IPS DF 6.9 (cell line): Measurements from ENCODE around the gene UNCX.
"Not testable (repeated sequence)": the region's sequence is repeated elsewhere in the genome, so short reads cannot be mapped to it uniquely, and the experiment has no call there.

Source experiments
- DNase-seq: peaks from one replicate; pipeline ENCODE4 v3.0.0-alpha.2; 2013; ENCODE audit warnings: low read depth, low spot score
- H3K27ac ChIP-seq: one replicate; pipeline ENCODE4 v1.5.1; 2013; ENCODE audit warnings: low read length, control low read depth
- H3K27me3 ChIP-seq: 2 replicates; pipeline ENCODE4 v1.6.1; 2013; ENCODE audit warnings: mild to moderate bottlenecking, low read length; ENCODE audit not compliant: control insufficient read depth, insufficient read depth
- H3K36me3 ChIP-seq: 2 replicates; pipeline ENCODE4 v1.6.1; 2013; ENCODE audit warnings: low read length; ENCODE audit not compliant: control insufficient read depth, insufficient read depth
- H3K4me1 ChIP-seq: 2 replicates; pipeline ENCODE4 v1.6.1; 2013; ENCODE audit warnings: low read length; ENCODE audit not compliant: control insufficient read depth, insufficient read depth
- H3K4me3 ChIP-seq: 2 replicates; pipeline ENCODE4 v1.5.1; 2013; ENCODE audit warnings: mild to moderate bottlenecking, low read length
- H3K9me3 ChIP-seq: 2 replicates; pipeline ENCODE4 v1.6.1; 2013; ENCODE audit warnings: low read length, inconsistent platforms; ENCODE audit not compliant: control insufficient read depth, insufficient read depth
- WGBS: extraction: QIAGEN DNeasy Blood & Tissue Kit; methylation state at CpG from one replicate; pipeline ENCODE4 v1.1.7; 2013; ENCODE audit warnings: mixed read lengths, missing lambda C conversion rate; ENCODE audit not compliant: insufficient read length, insufficient coverage; 5-methylcytosine and 5-hydroxymethylcytosine counted together

The UNCX gene

DNA sequence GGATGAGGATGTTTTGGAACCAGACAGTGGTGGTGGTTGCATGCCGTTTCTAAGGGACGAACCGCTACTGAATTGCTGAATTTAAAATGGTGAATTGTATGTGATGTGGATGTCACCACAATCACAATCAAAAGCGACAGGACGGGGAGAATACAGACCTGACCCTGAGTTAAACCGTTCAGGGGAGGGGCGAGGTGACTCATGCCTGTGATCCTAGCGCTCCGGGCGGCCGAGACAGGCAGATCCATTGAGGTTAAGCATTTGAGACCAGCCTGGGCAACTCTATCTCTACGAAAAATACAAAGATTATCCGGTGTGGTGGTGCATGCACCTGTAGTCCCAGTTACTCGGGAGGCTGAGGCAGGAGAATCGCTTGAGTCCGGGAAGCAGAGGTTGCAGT lies 46.4 kb downstream of the UNCX start:
- no CpG with 5 or more reads among the region's 16 CpGs for WGBS
- Histone ChIP-seq H3K27me3 (no peaks in the 10 kb centered on the region), H3K4me3 (no peak overlapping the region), H3K27ac (no peak overlapping the region), H3K9me3 (no peaks in the 10 kb centered on the region), H3K4me1 (no peaks in the 10 kb centered on the region), H3K36me3 (no peaks in the 10 kb centered on the region)
- no peak for DNase-seq

- not testable (repeated sequence) for DNase-seq, H3K36me3 ChIP-seq, H3K27ac ChIP-seq, H3K9me3 ChIP-seq, H3K4me1 ChIP-seq, H3K4me3 ChIP-seq, H3K27me3 ChIP-seq
- no CpG with 5 or more reads among the region's 4 CpGs for WGBS
These were observed 47.2 kb downstream of the UNCX start for GRCh38 chr7:1279895-1280294.

DNA sequence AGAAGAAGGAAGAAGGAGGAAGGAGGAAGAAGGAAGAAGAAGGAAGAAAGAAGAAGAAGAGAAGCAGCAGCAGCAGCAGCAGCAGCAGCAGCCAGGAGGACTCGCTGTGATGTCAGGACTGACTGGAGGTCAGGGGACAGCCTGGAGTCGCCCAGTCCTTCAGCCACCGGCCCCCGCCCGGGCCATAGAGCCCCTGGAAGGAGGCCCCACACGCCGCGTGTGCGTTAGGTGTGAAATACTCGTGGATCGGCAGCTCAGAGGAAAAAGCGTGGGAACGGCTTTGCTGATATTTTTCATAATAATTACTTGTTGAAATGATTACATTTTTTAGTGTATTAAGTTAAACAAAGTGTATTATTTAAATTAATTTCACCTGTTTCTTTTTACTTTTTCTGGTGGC lies 48.4 kb downstream of the UNCX start:
- no peaks in the 10 kb centered on the region for H3K9me3 ChIP-seq
- no CpG with 5 or more reads among the region's 13 CpGs for WGBS
- DNase-seq: no peak
- no peak overlapping the region for H3K4me3 ChIP-seq
- H3K27me3 ChIP-seq: no peaks in the 10 kb centered on the region
- H3K4me1 ChIP-seq: no peaks in the 10 kb centered on the region
- H3K27ac ChIP-seq: no peak overlapping the region
- no peaks in the 10 kb centered on the region for H3K36me3 ChIP-seq

DNA sequence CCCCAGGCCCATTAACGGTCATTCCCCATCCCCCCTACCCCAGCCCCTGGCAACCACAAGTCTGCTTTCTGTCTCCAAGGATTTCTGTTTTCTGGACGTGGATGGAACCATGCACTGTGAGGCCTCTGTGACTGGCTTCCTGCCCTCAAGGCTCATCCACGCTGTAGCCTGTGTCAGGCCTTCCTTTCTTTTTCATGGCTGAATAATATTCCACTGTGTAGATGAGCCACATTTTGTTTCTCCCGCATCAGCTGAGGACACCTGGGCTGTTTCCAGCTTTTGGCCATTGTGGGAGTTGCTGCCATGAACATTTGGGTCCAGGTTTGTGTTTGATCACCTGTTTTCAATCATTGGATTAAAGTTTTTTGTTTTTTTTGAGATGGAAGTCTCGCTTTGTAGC lies 50.0 kb downstream of the UNCX start:
- Histone ChIP-seq H3K27me3 (no peaks in the 10 kb centered on the region), H3K9me3 (no peaks in the 10 kb centered on the region), H3K36me3 (no peaks in the 10 kb centered on the region), H3K4me1 (no peaks in the 10 kb centered on the region), H3K27ac (no peak overlapping the region), H3K4me3 (no peak overlapping the region)
- no CpG with 5 or more reads among the region's 5 CpGs for WGBS
- DNase-seq: no peak

GRCh38 chr7:1283337-1283736 lies 50.7 kb downstream of the UNCX start:
- no peaks in the 10 kb centered on the region for H3K9me3 ChIP-seq
- no peak for DNase-seq
- H3K27ac ChIP-seq: no peak overlapping the region
- no peaks in the 10 kb centered on the region for H3K4me1 ChIP-seq
- H3K4me3 ChIP-seq: no peak overlapping the region
- no peaks in the 10 kb centered on the region for H3K27me3 ChIP-seq
- no CpG with 5 or more reads among the region's 10 CpGs for WGBS
- no peaks in the 10 kb centered on the region for H3K36me3 ChIP-seq

- WGBS: no CpG with 5 or more reads among the region's 19 CpGs
These were observed 51.5 kb downstream of the UNCX start for GRCh38 chr7:1283941-1284742.

DNA sequence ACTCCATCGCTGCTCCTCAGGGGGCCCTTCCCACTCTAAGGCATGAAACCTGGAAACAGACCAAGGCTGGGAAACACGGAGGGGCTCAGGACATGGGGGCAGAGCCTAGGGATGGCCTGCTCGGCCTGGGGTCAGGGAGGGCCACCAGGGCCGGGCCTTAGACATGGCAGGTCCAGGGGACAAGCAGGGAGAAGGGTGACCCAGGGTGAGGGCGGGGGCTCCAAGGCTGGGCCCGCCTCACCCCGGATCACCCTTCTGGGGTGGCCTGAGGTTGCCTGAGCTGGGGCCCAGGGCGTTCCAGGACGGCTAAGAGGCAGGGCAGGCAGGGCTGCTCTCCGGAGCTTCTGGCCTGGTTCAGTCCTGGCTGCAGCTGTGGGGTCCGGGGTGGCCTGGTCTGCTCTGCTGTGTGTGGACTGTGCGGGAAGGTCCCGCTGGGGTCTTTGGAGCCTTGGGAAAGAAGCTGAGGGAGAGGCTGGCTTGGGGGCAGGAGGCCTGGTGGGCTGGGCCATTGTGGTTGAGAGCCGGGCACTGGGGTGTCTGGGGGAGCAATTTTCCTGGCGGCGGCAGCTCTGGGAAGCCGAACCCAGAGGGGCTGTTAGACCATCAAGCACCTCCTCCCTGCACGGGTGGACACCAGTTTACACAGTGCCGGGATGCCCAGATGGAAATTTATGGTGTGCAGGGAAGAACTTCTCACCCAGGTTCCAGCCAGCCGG lies 52.2 kb downstream of the UNCX start:
- no peak for DNase-seq
- H3K36me3 ChIP-seq: no peaks in the 10 kb centered on the region
- peaks cover 1% of the 10 kb centered on the region; the same call in 1 of the 2 replicates for H3K27me3 ChIP-seq
- no peak overlapping the region for H3K27ac ChIP-seq
- no peaks in the 10 kb centered on the region for H3K4me1 ChIP-seq
- H3K4me3 ChIP-seq: no peak overlapping the region
- no CpG with 5 or more reads among the region's 20 CpGs for WGBS
- H3K9me3 ChIP-seq: no peaks in the 10 kb centered on the region

More at GRCh38 chr7:1283941-1284742, 51.5 kb downstream of the UNCX start:
- H3K27ac ChIP-seq: no peak overlapping the region
- no peaks in the 10 kb centered on the region for H3K36me3 ChIP-seq
- H3K4me3 ChIP-seq: no peak overlapping the region
- no peaks in the 10 kb centered on the region for H3K27me3 ChIP-seq
- DNase-seq: no peak
- no peaks in the 10 kb centered on the region for H3K9me3 ChIP-seq
- H3K4me1 ChIP-seq: no peaks in the 10 kb centered on the region

- H3K9me3 ChIP-seq: no peaks in the 10 kb centered on the region
- no CpG with 5 or more reads among the region's 39 CpGs for WGBS
- no peaks in the 10 kb centered on the region for H3K36me3 ChIP-seq
These were observed 53.1 kb downstream of the UNCX start for GRCh38 chr7:1285556-1286301.

More at GRCh38 chr7:1285556-1286301, 53.1 kb downstream of the UNCX start:
- Histone ChIP-seq H3K4me1 (no peaks in the 10 kb centered on the region), H3K27ac (no peak overlapping the region), H3K27me3 (peaks cover 1% of the 10 kb centered on the region; the same call in 1 of the 2 replicates), H3K4me3 (no peak overlapping the region)
- DNase-seq: no peak
